ENCODE measurements around the gene TNFAIP2.
"Not testable (repeated sequence)": the region's sequence is repeated elsewhere in the genome, so short reads cannot be mapped to it uniquely, and the experiment has no call there.

TNFAIP2 gene

DNA sequence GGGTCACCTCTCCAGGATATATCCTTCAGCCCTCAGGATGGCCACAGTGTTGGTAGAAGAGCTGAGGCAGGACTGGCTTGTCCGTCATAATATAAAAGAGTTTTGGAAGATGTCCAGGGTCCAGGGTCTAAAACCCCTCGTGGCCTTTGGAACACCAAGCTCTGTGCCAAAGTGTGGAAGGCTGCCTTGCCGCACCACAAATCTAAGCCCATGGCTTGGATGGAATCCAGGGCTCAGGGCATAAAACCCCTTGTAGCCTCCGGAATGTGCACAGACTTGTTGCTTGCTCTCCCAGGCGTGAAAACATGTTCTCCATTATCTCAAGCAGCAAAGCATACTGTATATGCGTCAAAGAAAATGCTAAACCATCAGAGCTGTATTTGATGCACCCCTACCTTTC is 46.7 kb downstream of the TNFAIP2 start:
- no peak for DNase-seq (ENCODE audit: low read depth)
- H3K4me3 ChIP-seq (ENCODE audit: control insufficient read depth, low read depth, low read length), result no peak overlapping the region
- TF ChIP-seq, protein P1, sequence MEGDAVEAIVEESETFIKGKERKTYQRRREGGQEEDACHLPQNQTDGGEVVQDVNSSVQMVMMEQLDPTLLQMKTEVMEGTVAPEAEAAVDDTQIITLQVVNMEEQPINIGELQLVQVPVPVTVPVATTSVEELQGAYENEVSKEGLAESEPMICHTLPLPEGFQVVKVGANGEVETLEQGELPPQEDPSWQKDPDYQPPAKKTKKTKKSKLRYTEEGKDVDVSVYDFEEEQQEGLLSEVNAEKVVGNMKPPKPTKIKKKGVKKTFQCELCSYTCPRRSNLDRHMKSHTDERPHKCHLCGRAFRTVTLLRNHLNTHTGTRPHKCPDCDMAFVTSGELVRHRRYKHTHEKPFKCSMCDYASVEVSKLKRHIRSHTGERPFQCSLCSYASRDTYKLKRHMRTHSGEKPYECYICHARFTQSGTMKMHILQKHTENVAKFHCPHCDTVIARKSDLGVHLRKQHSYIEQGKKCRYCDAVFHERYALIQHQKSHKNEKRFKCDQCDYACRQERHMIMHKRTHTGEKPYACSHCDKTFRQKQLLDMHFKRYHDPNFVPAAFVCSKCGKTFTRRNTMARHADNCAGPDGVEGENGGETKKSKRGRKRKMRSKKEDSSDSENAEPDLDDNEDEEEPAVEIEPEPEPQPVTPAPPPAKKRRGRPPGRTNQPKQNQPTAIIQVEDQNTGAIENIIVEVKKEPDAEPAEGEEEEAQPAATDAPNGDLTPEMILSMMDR (conservative IDR thresholded peaks at IDR 0.05; ENCODE audit: control insufficient read depth, insufficient read depth, low read depth, low read length), result no peak

DNA sequence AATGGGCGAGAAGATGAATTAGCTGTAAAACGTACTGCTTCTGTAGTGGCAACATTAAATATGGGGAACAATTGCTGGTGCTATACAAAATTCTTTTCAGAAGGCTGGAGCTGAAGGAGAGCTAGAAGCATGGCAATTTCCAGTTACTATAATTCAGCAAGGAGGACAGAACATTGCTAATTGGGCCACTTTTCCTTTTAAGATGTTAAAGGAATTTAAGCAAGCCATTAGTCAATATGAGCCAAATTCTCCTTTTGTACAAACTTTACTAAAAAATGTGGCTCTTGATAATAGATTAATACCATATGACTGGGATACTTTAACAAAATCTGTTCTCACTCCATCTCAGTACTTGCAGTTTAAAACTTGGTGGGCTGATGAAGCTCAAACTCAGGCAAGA is 47.9 kb downstream of the TNFAIP2 start:
- DNase-seq (ENCODE audit: low read depth); H3K4me3 ChIP-seq (ENCODE audit: control insufficient read depth, low read depth, low read length): not testable (repeated sequence)

DNA sequence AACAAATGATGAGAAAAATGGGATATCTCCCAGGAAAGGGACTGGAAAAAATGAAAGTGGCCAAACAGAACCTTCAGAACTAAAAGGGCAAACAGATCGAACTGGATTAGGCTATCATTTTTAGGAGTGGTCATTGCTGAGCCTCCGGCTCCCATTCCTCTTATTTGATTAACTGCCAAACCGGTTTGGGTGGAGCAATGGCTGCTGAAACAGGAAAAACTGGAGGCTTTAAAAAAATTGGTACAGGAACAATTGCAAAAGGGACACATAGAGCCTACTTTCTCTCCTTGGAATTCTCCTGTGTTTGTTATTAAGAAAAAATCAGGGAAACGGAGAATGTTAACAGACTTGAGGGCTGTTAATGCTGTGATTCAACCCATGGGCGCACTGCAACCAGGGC is 49.7 kb downstream of the TNFAIP2 start:
- no peak for DNase-seq (ENCODE audit: low read depth)
- no peak overlapping the region for H3K4me3 ChIP-seq (ENCODE audit: control insufficient read depth, low read depth, low read length)
- TF ChIP-seq, protein P1 (conservative IDR thresholded peaks at IDR 0.05; ENCODE audit: control insufficient read depth, insufficient read depth, low read depth, low read length), result no peak

DNA sequence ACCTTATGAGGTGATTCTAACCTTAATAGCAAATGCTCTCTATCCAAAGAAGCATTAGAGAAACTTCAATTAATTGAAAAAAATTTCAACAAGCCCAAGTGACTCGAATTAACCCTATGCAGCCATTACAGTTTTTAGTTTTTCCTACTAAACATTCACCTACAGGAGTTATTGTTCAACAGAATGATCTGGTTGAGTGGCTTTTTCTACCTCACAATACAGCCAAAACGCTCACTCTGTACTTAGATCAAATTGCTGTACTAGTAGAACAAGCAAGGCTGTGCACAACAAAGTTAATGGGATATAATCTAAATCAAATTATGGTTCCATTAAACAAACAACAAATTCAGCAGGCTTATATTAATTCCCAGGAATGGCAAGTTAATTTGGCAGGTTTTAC is 50.6 kb downstream of the TNFAIP2 start:
- not testable (repeated sequence) for DNase-seq (ENCODE audit: low read depth)

DNA sequence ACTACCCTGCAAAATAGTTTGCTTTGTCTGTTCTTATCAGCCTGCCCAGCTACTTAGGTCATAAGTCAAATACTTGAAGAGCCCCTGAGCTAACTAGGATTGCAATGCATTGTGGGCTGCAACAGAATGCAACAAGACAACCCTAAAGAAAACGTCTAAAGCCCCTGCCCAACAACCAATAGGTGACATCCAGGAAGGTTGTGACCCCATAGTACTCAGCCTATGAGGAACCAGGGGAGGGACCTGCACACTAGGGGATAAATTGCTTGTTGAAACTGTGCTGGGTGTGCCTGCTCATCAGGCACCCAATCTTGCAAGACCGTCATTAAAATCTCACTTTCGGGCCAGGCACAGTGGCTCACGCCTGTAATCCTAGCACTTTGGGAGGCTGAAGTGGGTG is 52.9 kb downstream of the TNFAIP2 start:
- not testable (repeated sequence) for H3K4me3 ChIP-seq (ENCODE audit: control insufficient read depth, low read depth, low read length); DNase-seq (ENCODE audit: low read depth)

More for the DNA sequence above, 50.6 kb downstream of the TNFAIP2 start:
- H3K4me3 ChIP-seq (ENCODE audit: control insufficient read depth, low read depth, low read length), result not testable (repeated sequence)

DNA sequence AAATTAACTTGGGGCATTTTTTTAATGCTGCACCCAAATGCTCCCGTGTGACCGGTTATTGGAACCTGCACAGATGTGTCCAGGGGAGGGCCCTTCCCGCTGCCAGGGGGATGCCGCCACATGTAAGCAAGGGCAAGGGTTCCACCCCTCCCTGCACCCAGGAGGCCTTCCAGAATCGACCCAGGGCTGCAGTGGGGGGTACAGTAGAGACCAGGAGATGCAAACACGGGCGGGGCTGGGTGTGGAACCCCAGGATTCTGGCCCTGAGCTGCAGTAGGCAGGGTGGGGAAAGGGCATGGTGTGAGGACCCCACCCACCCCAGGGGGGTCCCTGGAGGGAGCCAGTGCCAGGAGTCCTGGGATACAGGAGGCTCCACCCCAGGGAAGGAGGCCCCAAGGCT is 54.1 kb downstream of the TNFAIP2 start:
- DNase-seq (ENCODE audit: low read depth), result no peak
- TF ChIP-seq, protein P1 (conservative IDR thresholded peaks at IDR 0.05; ENCODE audit: control insufficient read depth, insufficient read depth, low read depth, low read length), result no peak
- no peak overlapping the region for H3K4me3 ChIP-seq (ENCODE audit: control insufficient read depth, low read depth, low read length)

DNA sequence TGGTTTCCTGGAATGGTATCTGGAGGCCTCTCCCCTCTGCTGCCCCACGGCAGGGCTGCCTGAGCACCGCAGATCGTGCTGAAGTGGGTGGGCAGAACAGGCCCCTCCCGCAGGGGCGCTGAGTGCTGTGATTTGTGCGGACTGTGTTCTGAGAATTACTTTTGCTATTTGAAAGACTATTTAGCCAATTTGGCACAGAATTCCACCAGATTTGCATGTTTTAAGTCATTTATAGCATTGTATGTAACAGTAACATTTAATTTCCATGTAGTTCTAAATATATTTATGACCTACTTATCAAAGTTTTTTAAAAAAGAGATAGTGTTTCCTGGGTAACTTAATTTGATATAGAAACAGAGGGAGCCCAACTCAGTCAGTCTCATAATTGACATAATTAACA is 55.3 kb downstream of the TNFAIP2 start:
- no peak for DNase-seq (ENCODE audit: low read depth)
- TF ChIP-seq, protein P1 (conservative IDR thresholded peaks at IDR 0.05; ENCODE audit: control insufficient read depth, insufficient read depth, low read depth, low read length), result no peak
- no peak overlapping the region for H3K4me3 ChIP-seq (ENCODE audit: control insufficient read depth, low read depth, low read length)

DNA sequence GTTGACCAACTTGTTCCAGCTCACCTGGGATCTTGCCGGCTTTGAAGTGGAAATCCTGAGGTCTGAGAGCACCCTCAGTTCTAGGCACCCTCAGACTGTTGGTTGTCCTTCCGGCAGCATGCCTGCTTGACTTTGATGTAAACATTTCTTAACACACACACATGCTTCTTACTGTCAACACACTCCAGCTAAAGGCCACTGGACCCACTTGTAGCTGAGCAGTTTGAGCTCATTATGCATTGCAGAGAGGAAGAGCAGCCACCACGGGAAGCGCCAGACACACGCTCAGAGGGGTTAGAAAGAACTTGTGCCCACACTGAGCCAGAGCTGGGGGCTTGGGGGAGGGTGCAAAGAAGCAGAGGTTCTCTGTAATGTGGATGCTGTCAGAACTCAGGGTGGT is 55.8 kb downstream of the TNFAIP2 start:
- TF ChIP-seq, protein P1 (conservative IDR thresholded peaks at IDR 0.05; ENCODE audit: control insufficient read depth, insufficient read depth, low read depth, low read length), result no peak
- no peak for DNase-seq (ENCODE audit: low read depth)
- no peak overlapping the region for H3K4me3 ChIP-seq (ENCODE audit: control insufficient read depth, low read depth, low read length)

DNA sequence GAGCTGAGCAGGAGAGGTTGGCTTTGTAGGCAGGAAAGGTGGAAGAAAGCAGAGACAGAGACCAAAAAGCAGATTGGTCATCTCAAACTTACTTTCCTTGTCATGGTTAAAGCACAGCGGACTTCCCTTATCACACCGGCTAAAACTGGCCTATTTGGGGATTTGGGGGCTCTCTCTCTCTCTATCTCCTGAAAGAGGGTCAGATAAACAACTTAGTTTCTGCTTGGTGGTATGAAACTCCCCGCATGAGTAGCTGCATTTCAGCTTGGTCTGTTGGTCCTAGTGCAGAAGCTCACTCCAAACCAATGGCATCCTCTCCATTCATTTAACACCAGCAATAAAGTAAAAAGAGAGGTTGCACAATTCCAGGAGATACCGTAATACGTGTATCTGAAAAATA is 57.1 kb downstream of the TNFAIP2 start:
- TF ChIP-seq, protein P1 (conservative IDR thresholded peaks at IDR 0.05; ENCODE audit: control insufficient read depth, insufficient read depth, low read depth, low read length), result no peak
- H3K4me3 ChIP-seq (ENCODE audit: control insufficient read depth, low read depth, low read length), result no peak overlapping the region
- DNase-seq (ENCODE audit: low read depth), result no peak
